HepG2 (cell line): ENCODE data around the gene LCE3C. TPM values are rescaled to one million over a fixed set of nuclear protein-coding genes. Genes with fewer than 3 reads are reported as not detected.

Experiments used
- ATAC-seq: fragments of 200-7000 bp; cut with Tn5 transposase; 3 replicates; pipeline ENCODE4 v1.9.1; 2020; ENCODE audit warnings: mild to moderate bottlenecking, moderate library complexity
- BruUV-seq: library from RNA; stranded (reverse); fragments of 400-500 nt; replicated peaks from 2 replicates; lab custom pipeline; 2021; lab: Mats Ljungman, UMichigan
- CTCF ChIA-PET: fragments of 300-600 bp; formaldehyde crosslinking; extraction: SDS; loops from one replicate; lab custom pipeline; 2021; ENCODE audit warnings: low total read pairs, inconsistent platforms, low intra/inter-chr PET ratio; lab: Yijun Ruan, JAX
- POLR2A ChIA-PET: fragments of 350-600 bp; sonication (Branson Sonifier 250); formaldehyde crosslinking; loops from one replicate; lab custom pipeline; 2020; ENCODE audit warnings: antibody characterized with exemption, inconsistent platforms; lab: Yijun Ruan, JAX
- DNase-seq: peaks from one replicate; pipeline ENCODE4 v3.0.0-alpha.2; 2015; ENCODE audit warnings: low spot score
- FAIRE-seq: peaks from 3 replicates; lab custom pipeline; 2011; peaks lifted over from hg19 to GRCh38; lab: Jason Lieb, UNC
- H2AFZ ChIP-seq: one replicate; pipeline ENCODE4 v1.6.1; 2011; ENCODE audit warnings: low read length, inconsistent platforms
- H3K27ac ChIP-seq: fragments of 300-600 bp; 3 replicates; pipeline ENCODE4 v1.8.0; 2011; ENCODE audit warnings: mixed run types, mild to moderate bottlenecking, mixed read lengths, low read length, inconsistent platforms; ENCODE audit not compliant: insufficient read depth; ENCODE audit errors: extremely low read length
- H3K27me3 ChIP-seq, 2 experiments: fragments of 200-600 bp in 1 of 2; 2 replicates in 1 of 2; 3 replicates in 1 of 2; pipeline versions ENCODE4 v1.6.0 to v1.8.0; 2011; ENCODE audit warnings: low read length in 2 of 2, mild to moderate bottlenecking in 2 of 2, moderate library complexity in 2 of 2, inconsistent platforms in 1 of 2; ENCODE audit not compliant: insufficient read depth in 2 of 2, control insufficient read depth in 1 of 2
- H3K36me3 ChIP-seq, 2 experiments: fragments of 200-600 bp in 1 of 2; replicated peaks in 1 of 2; 2 replicates in 1 of 2; 3 replicates in 1 of 2; pipeline versions ENCODE4 v1.5.1 to v1.8.0; 2011; ENCODE audit warnings: low read length in 2 of 2, inconsistent platforms in 1 of 2; ENCODE audit not compliant: insufficient read depth in 2 of 2, control insufficient read depth in 1 of 2
- H3K4me1 ChIP-seq: 2 replicates; pipeline ENCODE4 v1.5.1; 2012; ENCODE audit warnings: low read length, inconsistent platforms; ENCODE audit not compliant: insufficient read depth
- H3K4me2 ChIP-seq: 2 replicates; pipeline ENCODE4 v1.6.0; 2011; ENCODE audit warnings: low read depth, low read length, inconsistent platforms
- H3K4me3 ChIP-seq, 3 experiments: fragments of 200-600 bp in 1 of 3; sonication (generic), shearing (Covaris generic) in 1 of 3; replicated peaks in 1 of 3; 2 replicates each; pipeline ENCODE4 v1.5.1; 2011 to 2016; ENCODE audit warnings: low read length in 3 of 3, inconsistent platforms in 2 of 3, low read depth in 2 of 3, mild to moderate bottlenecking in 2 of 3, control low read depth in 1 of 3, mixed read lengths in 1 of 3; ENCODE audit not compliant: insufficient read depth in 1 of 3
- H3K79me2 ChIP-seq: one replicate; pipeline ENCODE4 v1.6.1; 2011; ENCODE audit warnings: low read length, inconsistent platforms; ENCODE audit not compliant: insufficient read depth
- H3K9ac ChIP-seq: 2 replicates; pipeline ENCODE4 v1.6.0; 2011; ENCODE audit warnings: mild to moderate bottlenecking, low read depth, low read length, inconsistent platforms; ENCODE audit not compliant: insufficient read depth
- H3K9me3 ChIP-seq: 2 replicates; pipeline ENCODE4 v1.5.1; 2012; ENCODE audit warnings: mild to moderate bottlenecking, low read length
- H4K20me1 ChIP-seq: 2 replicates; pipeline ENCODE4 v1.6.0; 2011; ENCODE audit warnings: inconsistent platforms, mild to moderate bottlenecking, low read length, moderate library complexity; ENCODE audit not compliant: insufficient read depth
- CREM ChIP-seq, 2 experiments: sonication (generic) in 1 of 2; formaldehyde crosslinking in 1 of 2; IDR thresholded peaks; 2 replicates each; pipeline versions ENCODE4 v1.4.0 to v1.6.1; 2016 to 2020; ENCODE audit warnings: antibody characterized with exemption in 1 of 2, mild to moderate bottlenecking in 1 of 2, missing genetic modification reagents in 1 of 2
- FOXC1 ChIP-seq: sonication (generic); formaldehyde crosslinking; IDR thresholded peaks from 2 replicates; pipeline ENCODE4 v1.8.0; 2022; ENCODE audit warnings: mild to moderate bottlenecking, missing genetic modification reagents, borderline replicate concordance
- PITX1 ChIP-seq: sonication (generic); formaldehyde crosslinking; IDR thresholded peaks from 2 replicates; pipeline ENCODE4 v1.5.1; 2020; ENCODE audit warnings: mild to moderate bottlenecking, missing genetic modification reagents
- PRMT3 ChIP-seq: sonication (generic); formaldehyde crosslinking; IDR thresholded peaks from 2 replicates; pipeline ENCODE4 v1.8.1; 2022; ENCODE audit warnings: low read depth, mild to moderate bottlenecking, moderate library complexity, missing genetic modification reagents, borderline replicate concordance
- RNF2 ChIP-seq: fragments of 450-650 bp; conservative IDR thresholded peaks from 2 replicates; pipeline ENCODE4 v1.6.1; 2016; ENCODE audit warnings: low read depth
- SNAI1 ChIP-seq: sonication (generic); formaldehyde crosslinking; IDR thresholded peaks from 2 replicates; pipeline ENCODE4 v1.5.0; 2020; ENCODE audit warnings: mild to moderate bottlenecking, missing genetic modification reagents, borderline replicate concordance
- SOX13 ChIP-seq, 3 experiments: fragments of 450-650 bp in 1 of 3; sonication (generic) in 1 of 3; formaldehyde crosslinking in 1 of 3; IDR thresholded peaks in 2 of 3; conservative IDR thresholded peaks in 1 of 3; 2 replicates each; pipeline versions ENCODE4 v1.5.0 to v1.6.1; 2016 to 2020; ENCODE audit warnings: antibody characterized with exemption in 1 of 3, mild to moderate bottlenecking in 1 of 3, missing compliant biosample characterization in 1 of 3, missing genetic modification reagents in 1 of 3, moderate library complexity in 1 of 3
- TCF12 ChIP-seq, 2 experiments: fragments of 450-650 bp in 1 of 2; sonication (generic) in 1 of 2; formaldehyde crosslinking in 1 of 2; IDR thresholded peaks; 2 replicates each; pipeline versions ENCODE4 v1.6.1 to v1.8.0; 2017 to 2022; ENCODE audit warnings: antibody characterized with exemption in 1 of 2, mild to moderate bottlenecking in 1 of 2, missing genetic modification reagents in 1 of 2, moderate library complexity in 1 of 2
- THYN1 ChIP-seq: sonication (generic); formaldehyde crosslinking; IDR thresholded peaks from 2 replicates; pipeline ENCODE4 v1.8.1; 2023; ENCODE audit warnings: low read depth, mild to moderate bottlenecking, moderate library complexity, missing genetic modification reagents, borderline replicate concordance
- ZNF678 ChIP-seq: sonication (generic); formaldehyde crosslinking; IDR thresholded peaks from 2 replicates; pipeline ENCODE4 v1.4.0; 2020; ENCODE audit warnings: mild to moderate bottlenecking, missing genetic modification reagents
- ZNF761 ChIP-seq: sonication (generic); formaldehyde crosslinking; conservative IDR thresholded peaks from 2 replicates; pipeline ENCODE4 v1.4.0; 2020; ENCODE audit warnings: mild to moderate bottlenecking, missing genetic modification reagents
- WGBS: methylation state at CpG from one replicate; pipeline ENCODE4 v1.1.6; 2017; ENCODE audit warnings: low lambda C conversion rate; 5-methylcytosine and 5-hydroxymethylcytosine counted together
- in situ Hi-C: cut with HindIII; loops from 2 replicates; pipeline ENCODE4 v1.10.0; 2017; ENCODE audit warnings: low pct_unique_long_range_greater_than_20kb; ENCODE audit not compliant: extremely low pct_ligation_motif_present
- intact Hi-C: fragments of 100-400 bp; cut with micrococcal nuclease; formaldehyde crosslinking; loops from one replicate; pipeline ENCODE4 v1.10.0; 2022; ENCODE audit not compliant: unreplicated experiment
- polyA plus RNA-seq, 8 experiments: library from polyadenylated mRNA; depleted of rRNA in 3 of 8; stranded (reverse) in 7 of 8; unstranded in 1 of 8; fragments of >200 nt; fragmentation: Illumina TruSeq in 4 of 8; extraction: Trizol in 4 of 8; gene quantifications; 2 replicates each; pipeline versions ENCODE4 v1.2.1 to v1.2.3, GENCODE V29; 2011 to 2016; ENCODE audit warnings: low read depth in 4 of 8, missing spikeins in 1 of 8, mixed read lengths in 1 of 8; ENCODE audit not compliant: insufficient read depth in 1 of 8
- total RNA-seq, 5 experiments: library from RNA; depleted of rRNA; stranded (reverse); fragments of >200 nt; fragmentation: Illumina TruSeq; extraction: Trizol; gene quantifications; 2 replicates each; pipeline ENCODE4 v1.2.3, GENCODE V29; 2016; ENCODE audit warnings: low read depth in 1 of 5
- TF ChIP-seq, protein P1 (sequence below): sonication (generic); formaldehyde crosslinking; IDR thresholded peaks from 2 replicates; pipeline ENCODE4 v1.8.1; 2023; ENCODE audit warnings: mild to moderate bottlenecking, missing genetic modification reagents, borderline replicate concordance
- TF ChIP-seq, protein P2 (sequence below): sonication (generic); formaldehyde crosslinking; IDR thresholded peaks from 2 replicates; pipeline ENCODE4 v1.8.0; 2022; ENCODE audit warnings: mild to moderate bottlenecking, missing genetic modification reagents, moderate library complexity
- TF ChIP-seq, protein P3 (sequence below): sonication (generic); formaldehyde crosslinking; IDR thresholded peaks from 2 replicates; pipeline ENCODE4 v1.4.0; 2020; ENCODE audit warnings: mild to moderate bottlenecking, missing genetic modification reagents
- TF ChIP-seq, protein P4 (sequence below): sonication (generic); formaldehyde crosslinking; IDR thresholded peaks from 2 replicates; pipeline ENCODE4 v1.8.1; 2023; ENCODE audit warnings: mild to moderate bottlenecking, inconsistent platforms, moderate library complexity, missing genetic modification reagents, borderline replicate concordance
- TF ChIP-seq, protein P5 (sequence below), 2 experiments: IDR thresholded peaks; 2 replicates each; pipeline ENCODE4 v1.6.1; 2011 to 2012; ENCODE audit warnings: low read length in 2 of 2, borderline replicate concordance in 1 of 2, low read depth in 1 of 2, mild to moderate bottlenecking in 1 of 2, moderate library complexity in 1 of 2

LCE3C gene
- total and polyA plus RNA-seq, 2 of the 13 experiments (the other 11 are each of a cell fraction or from before 2014, with no cell fraction given): not detected

DNA sequence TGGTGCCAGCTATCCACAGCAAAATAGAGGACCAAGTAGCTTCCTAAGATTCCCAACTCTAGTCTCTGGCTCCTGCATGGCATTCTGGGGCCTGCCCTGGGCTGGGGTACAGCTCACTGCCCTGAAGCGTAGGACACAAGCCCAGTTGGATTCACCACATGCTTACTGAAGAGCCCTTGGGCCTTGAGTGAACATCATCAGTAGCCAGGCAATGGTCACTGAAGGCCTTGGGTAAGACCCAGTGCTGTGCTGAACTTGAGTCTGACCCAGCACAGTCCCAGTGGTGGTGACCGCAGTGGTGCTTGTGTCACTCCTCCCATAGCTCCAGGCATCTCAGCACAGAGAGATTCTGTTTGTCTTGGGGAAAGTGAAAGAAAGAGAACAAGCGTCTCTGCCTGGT, 30.6 kb downstream of the LCE3C start:
- H3K27me3 ChIP-seq: no peaks in the 10 kb centered on the region
- H3K27ac ChIP-seq: no peak overlapping the region
- BruUV-seq: no TSS peak
- no peak for DNase-seq
- H3K36me3 ChIP-seq: no peaks in the 10 kb centered on the region
- TF ChIP-seq PRMT3 (CRISPR knock-in tag): no peak
- no peak for TF ChIP-seq TCF12 (IDR thresholded peaks at IDR 0.05)
- TF ChIP-seq TCF12 (CRISPR knock-in tag; IDR thresholded peaks at IDR 0.05): no peak
- TF ChIP-seq ZNF678 (CRISPR knock-in tag): no peak
- TF ChIP-seq, protein P1, sequence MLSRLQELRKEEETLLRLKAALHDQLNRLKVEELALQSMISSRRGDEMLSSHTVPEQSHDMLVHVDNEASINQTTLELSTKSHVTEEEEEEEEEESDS (CRISPR knock-in tag): no peak
- no peak for TF ChIP-seq SNAI1
- no peak for TF ChIP-seq ZNF761
- TF ChIP-seq, protein P2, sequence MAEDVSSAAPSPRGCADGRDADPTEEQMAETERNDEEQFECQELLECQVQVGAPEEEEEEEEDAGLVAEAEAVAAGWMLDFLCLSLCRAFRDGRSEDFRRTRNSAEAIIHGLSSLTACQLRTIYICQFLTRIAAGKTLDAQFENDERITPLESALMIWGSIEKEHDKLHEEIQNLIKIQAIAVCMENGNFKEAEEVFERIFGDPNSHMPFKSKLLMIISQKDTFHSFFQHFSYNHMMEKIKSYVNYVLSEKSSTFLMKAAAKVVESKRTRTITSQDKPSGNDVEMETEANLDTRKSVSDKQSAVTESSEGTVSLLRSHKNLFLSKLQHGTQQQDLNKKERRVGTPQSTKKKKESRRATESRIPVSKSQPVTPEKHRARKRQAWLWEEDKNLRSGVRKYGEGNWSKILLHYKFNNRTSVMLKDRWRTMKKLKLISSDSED (CRISPR knock-in tag): no peak
- TF ChIP-seq, protein P3, sequence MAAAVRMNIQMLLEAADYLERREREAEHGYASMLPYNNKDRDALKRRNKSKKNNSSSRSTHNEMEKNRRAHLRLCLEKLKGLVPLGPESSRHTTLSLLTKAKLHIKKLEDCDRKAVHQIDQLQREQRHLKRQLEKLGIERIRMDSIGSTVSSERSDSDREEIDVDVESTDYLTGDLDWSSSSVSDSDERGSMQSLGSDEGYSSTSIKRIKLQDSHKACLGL (CRISPR knock-in tag): no peak
- TF ChIP-seq THYN1 (CRISPR knock-in tag): no peak
- TF ChIP-seq, protein P4, sequence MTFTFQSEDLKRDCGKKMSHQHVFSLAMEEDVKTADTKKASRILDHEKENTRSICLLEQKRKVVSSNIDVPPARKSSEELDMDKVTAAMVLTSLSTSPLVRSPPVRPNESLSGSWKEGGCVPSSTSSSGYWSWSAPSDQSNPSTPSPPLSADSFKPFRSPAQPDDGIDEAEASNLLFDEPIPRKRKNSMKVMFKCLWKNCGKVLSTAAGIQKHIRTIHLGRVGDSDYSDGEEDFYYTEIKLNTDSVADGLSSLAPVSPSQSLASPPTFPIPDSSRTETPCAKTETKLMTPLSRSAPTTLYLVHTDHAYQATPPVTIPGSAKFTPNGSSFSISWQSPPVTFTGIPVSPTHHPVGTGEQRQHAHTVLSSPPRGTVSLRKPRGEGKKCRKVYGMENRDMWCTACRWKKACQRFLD (CRISPR knock-in tag): no peak
- TF ChIP-seq FOXC1: no peak
- TF ChIP-seq CREM (IDR thresholded peaks at IDR 0.05): no peak
- TF ChIP-seq CREM (CRISPR knock-in tag; IDR thresholded peaks at IDR 0.05): no peak
- no peak for TF ChIP-seq PITX1 (CRISPR knock-in tag)
- no peak for TF ChIP-seq SOX13 (IDR thresholded peaks at IDR 0.05)
- no peak for TF ChIP-seq SOX13 (CRISPR knock-in tag; conservative IDR thresholded peaks at IDR 0.05 in 1 of 2, IDR thresholded peaks at IDR 0.05 in 1 of 2)
- no peak for TF ChIP-seq RNF2
- TF ChIP-seq, protein P5, sequence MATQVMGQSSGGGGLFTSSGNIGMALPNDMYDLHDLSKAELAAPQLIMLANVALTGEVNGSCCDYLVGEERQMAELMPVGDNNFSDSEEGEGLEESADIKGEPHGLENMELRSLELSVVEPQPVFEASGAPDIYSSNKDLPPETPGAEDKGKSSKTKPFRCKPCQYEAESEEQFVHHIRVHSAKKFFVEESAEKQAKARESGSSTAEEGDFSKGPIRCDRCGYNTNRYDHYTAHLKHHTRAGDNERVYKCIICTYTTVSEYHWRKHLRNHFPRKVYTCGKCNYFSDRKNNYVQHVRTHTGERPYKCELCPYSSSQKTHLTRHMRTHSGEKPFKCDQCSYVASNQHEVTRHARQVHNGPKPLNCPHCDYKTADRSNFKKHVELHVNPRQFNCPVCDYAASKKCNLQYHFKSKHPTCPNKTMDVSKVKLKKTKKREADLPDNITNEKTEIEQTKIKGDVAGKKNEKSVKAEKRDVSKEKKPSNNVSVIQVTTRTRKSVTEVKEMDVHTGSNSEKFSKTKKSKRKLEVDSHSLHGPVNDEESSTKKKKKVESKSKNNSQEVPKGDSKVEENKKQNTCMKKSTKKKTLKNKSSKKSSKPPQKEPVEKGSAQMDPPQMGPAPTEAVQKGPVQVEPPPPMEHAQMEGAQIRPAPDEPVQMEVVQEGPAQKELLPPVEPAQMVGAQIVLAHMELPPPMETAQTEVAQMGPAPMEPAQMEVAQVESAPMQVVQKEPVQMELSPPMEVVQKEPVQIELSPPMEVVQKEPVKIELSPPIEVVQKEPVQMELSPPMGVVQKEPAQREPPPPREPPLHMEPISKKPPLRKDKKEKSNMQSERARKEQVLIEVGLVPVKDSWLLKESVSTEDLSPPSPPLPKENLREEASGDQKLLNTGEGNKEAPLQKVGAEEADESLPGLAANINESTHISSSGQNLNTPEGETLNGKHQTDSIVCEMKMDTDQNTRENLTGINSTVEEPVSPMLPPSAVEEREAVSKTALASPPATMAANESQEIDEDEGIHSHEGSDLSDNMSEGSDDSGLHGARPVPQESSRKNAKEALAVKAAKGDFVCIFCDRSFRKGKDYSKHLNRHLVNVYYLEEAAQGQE (IDR thresholded peaks at IDR 0.05; ENCODE audit: borderline replicate concordance in 1 of 2, low read depth in 1 of 2, low read length in 2 of 2): no peak
- CTCF ChIA-PET: no interaction called here
- no peaks in the 10 kb centered on the region for H4K20me1 ChIP-seq
- no peaks in the 10 kb centered on the region for H3K79me2 ChIP-seq
- POLR2A ChIA-PET: no interaction called here
- in situ Hi-C loops (no loop called here), intact Hi-C loops (no loop called here)
- no peak overlapping the region for H3K4me3 ChIP-seq
- no peak for FAIRE-seq
- no peaks in the 10 kb centered on the region for H3K9me3 ChIP-seq
- 0% methylated on average over 1 of the region's 3 CpGs for WGBS
- no peak overlapping the region for H3K9ac ChIP-seq
- no peak overlapping the region for H3K4me2 ChIP-seq
- ATAC-seq: no peak
- H3K4me1 ChIP-seq: no peaks in the 10 kb centered on the region
- no peak overlapping the region for H2AFZ ChIP-seq
